ENCODE data around the gene GPATCH1.

- TF ChIP-seq, protein P1, sequence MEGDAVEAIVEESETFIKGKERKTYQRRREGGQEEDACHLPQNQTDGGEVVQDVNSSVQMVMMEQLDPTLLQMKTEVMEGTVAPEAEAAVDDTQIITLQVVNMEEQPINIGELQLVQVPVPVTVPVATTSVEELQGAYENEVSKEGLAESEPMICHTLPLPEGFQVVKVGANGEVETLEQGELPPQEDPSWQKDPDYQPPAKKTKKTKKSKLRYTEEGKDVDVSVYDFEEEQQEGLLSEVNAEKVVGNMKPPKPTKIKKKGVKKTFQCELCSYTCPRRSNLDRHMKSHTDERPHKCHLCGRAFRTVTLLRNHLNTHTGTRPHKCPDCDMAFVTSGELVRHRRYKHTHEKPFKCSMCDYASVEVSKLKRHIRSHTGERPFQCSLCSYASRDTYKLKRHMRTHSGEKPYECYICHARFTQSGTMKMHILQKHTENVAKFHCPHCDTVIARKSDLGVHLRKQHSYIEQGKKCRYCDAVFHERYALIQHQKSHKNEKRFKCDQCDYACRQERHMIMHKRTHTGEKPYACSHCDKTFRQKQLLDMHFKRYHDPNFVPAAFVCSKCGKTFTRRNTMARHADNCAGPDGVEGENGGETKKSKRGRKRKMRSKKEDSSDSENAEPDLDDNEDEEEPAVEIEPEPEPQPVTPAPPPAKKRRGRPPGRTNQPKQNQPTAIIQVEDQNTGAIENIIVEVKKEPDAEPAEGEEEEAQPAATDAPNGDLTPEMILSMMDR (IDR thresholded peaks at IDR 0.05; ENCODE audit: low read length) = no peak
- no peak for TF ChIP-seq EZH2 (optimal IDR thresholded peaks at IDR 0.05; ENCODE audit: low read depth, low read length)
Measured at GRCh38 chr19:33159893-33160292, 78.9 kb downstream of the GPATCH1 start.
